Loucy (cell line): ENCODE results near the gene GRID1.
A peak's percentile ranks its signal among the peaks of the same experiment; 100 is the strongest.

Experiments
- H2AFZ ChIP-seq: fragments of 200-600 bp; sonication (generic); 2 replicates; pipeline ENCODE4 v1.6.0; 2016; ENCODE audit warnings: antibody characterized with exemption, mild to moderate bottlenecking, low read length, moderate library complexity
- H3F3A ChIP-seq: fragments of 200-600 bp; 2 replicates; pipeline ENCODE4 v1.6.0; 2016; ENCODE audit warnings: antibody characterized with exemption, low read depth, mild to moderate bottlenecking
- H3K27me3 ChIP-seq: fragments of 200-600 bp; sonication (generic); 2 replicates; pipeline ENCODE4 v1.6.1; 2014; ENCODE audit warnings: low read length, mild to moderate bottlenecking; ENCODE audit not compliant: insufficient read depth, poor library complexity, severe bottlenecking
- H3K36me3 ChIP-seq: fragments of 200-600 bp; sonication (generic); 2 replicates; pipeline ENCODE4 v1.6.1; 2016; ENCODE audit warnings: low read length; ENCODE audit not compliant: insufficient read depth
- H3K4me1 ChIP-seq: fragments of 200-600 bp; sonication (generic); 2 replicates; pipeline ENCODE4 v1.5.1; 2014; ENCODE audit warnings: low read length, mild to moderate bottlenecking; ENCODE audit not compliant: insufficient read depth, poor library complexity, severe bottlenecking
- H3K4me2 ChIP-seq: fragments of 200-600 bp; sonication (generic); 2 replicates; pipeline ENCODE4 v1.6.0; 2014; ENCODE audit warnings: antibody characterized with exemption, low read length, low read depth, mild to moderate bottlenecking; ENCODE audit not compliant: poor library complexity, severe bottlenecking
- H3K4me3 ChIP-seq: fragments of 200-600 bp; sonication (generic); 2 replicates; pipeline ENCODE4 v1.5.1; 2014; ENCODE audit warnings: low read length, mild to moderate bottlenecking, mixed read lengths; ENCODE audit not compliant: poor library complexity, severe bottlenecking
- H3K79me2 ChIP-seq: fragments of 200-600 bp; sonication (generic); 2 replicates; pipeline ENCODE4 v1.6.1; 2014; ENCODE audit warnings: low read length; ENCODE audit not compliant: insufficient read depth
- H3K9ac ChIP-seq: fragments of 200-600 bp; sonication (generic); 2 replicates; pipeline ENCODE4 v1.6.0; 2014; ENCODE audit warnings: mild to moderate bottlenecking, low read depth, low read length, moderate library complexity; ENCODE audit not compliant: poor library complexity, severe bottlenecking
- H3K9me2 ChIP-seq: fragments of 200-600 bp; sonication (generic); replicated peaks from 2 replicates; pipeline ENCODE4 v1.6.1; 2016; ENCODE audit warnings: low read depth, low read length, mixed read lengths
- H3K9me3 ChIP-seq: fragments of 200-600 bp; sonication (generic); 2 replicates; pipeline ENCODE4 v1.6.1; 2014; ENCODE audit warnings: mild to moderate bottlenecking, antibody characterized with exemption, low read length, low read depth; ENCODE audit not compliant: insufficient read depth
- H4K20me1 ChIP-seq: fragments of 200-600 bp; sonication (generic); 2 replicates; pipeline ENCODE4 v1.6.0; 2014; ENCODE audit warnings: antibody characterized with exemption, low read length, mild to moderate bottlenecking; ENCODE audit not compliant: insufficient read depth, poor library complexity, severe bottlenecking
- CTCF ChIP-seq: fragments of 200-600 bp; sonication (generic); conservative IDR thresholded peaks from 2 replicates; pipeline ENCODE4 v1.5.1; 2014; ENCODE audit warnings: mild to moderate bottlenecking, antibody characterized with exemption, low read length
- EZH2phosphoT487 ChIP-seq: fragments of 200-600 bp; IDR thresholded peaks from 2 replicates; pipeline ENCODE4 v1.6.1; 2018; ENCODE audit warnings: antibody characterized with exemption, mild to moderate bottlenecking, moderate library complexity, borderline replicate concordance

Gene GRID1

GRCh38 chr10:86387178-86387794, 20.7 kb upstream of the GRID1 start:
- TF ChIP-seq CTCF (peak; percentile 17; the same call in 1 of the 2 replicates), EZH2phosphoT487 (no peak)
- Histone ChIP-seq H3K4me2 (no peak overlapping the region), H3K9me3 (no peaks in the 10 kb centered on the region), H2AFZ (no peak overlapping the region), H3K4me1 (no peaks in the 10 kb centered on the region), H3K9ac (no peak overlapping the region), H3K36me3 (no peaks in the 10 kb centered on the region), H3F3A (no peaks in the 10 kb centered on the region), H3K9me2 (no peaks in the 10 kb centered on the region), H4K20me1 (no peaks in the 10 kb centered on the region), H3K79me2 (no peaks in the 10 kb centered on the region), H3K4me3 (no peak overlapping the region), H3K27me3 (no peaks in the 10 kb centered on the region)

- Histone ChIP-seq H3K4me2 (no peak overlapping the region), H4K20me1 (no peaks in the 10 kb centered on the region), H3K36me3 (no peaks in the 10 kb centered on the region), H3K9me3 (no peaks in the 10 kb centered on the region), H3K27me3 (no peaks in the 10 kb centered on the region), H3K9me2 (no peaks in the 10 kb centered on the region), H3K4me3 (no peak overlapping the region), H3K9ac (no peak overlapping the region), H3F3A (no peaks in the 10 kb centered on the region), H3K79me2 (no peaks in the 10 kb centered on the region), H2AFZ (no peak overlapping the region), H3K4me1 (no peaks in the 10 kb centered on the region)
- TF ChIP-seq CTCF (no peak), EZH2phosphoT487 (no peak)
Observed at GRCh38 chr10:86385806-86386205, 19.2 kb upstream of the GRID1 start.

GRCh38 chr10:86377797-86378146, 11.2 kb upstream of the GRID1 start:
- Histone ChIP-seq H3K27me3 (no peaks in the 10 kb centered on the region), H3K4me2 (no peak overlapping the region), H3F3A (no peaks in the 10 kb centered on the region), H3K9me2 (no peaks in the 10 kb centered on the region), H3K4me1 (no peaks in the 10 kb centered on the region), H3K9ac (no peak overlapping the region), H2AFZ (no peak overlapping the region), H3K36me3 (no peaks in the 10 kb centered on the region), H3K4me3 (no peak overlapping the region), H4K20me1 (no peaks in the 10 kb centered on the region), H3K9me3 (no peaks in the 10 kb centered on the region), H3K79me2 (no peaks in the 10 kb centered on the region)
- no peak for TF ChIP-seq CTCF
- no peak for TF ChIP-seq EZH2phosphoT487
